Epithelial cell of esophagus (primary cell): Measurements from ENCODE around the gene ADK.
A peak's percentile ranks its signal among the peaks of the same experiment; 100 is the strongest.

Experiments used
- DNase-seq: peaks from one replicate; pipeline ENCODE4 v3.0.0; 2010; ENCODE audit warnings: low read depth
- H3K4me3 ChIP-seq: 2 replicates; pipeline ENCODE4 v1.5.1; 2011; ENCODE audit warnings: mild to moderate bottlenecking, low read length, control low read depth
- TF ChIP-seq, protein P1 (sequence below): IDR thresholded peaks from 2 replicates; pipeline ENCODE4 v1.5.1; 2011; ENCODE audit warnings: low read depth, mild to moderate bottlenecking, low read length, control low read depth, inconsistent platforms; ENCODE audit not compliant: insufficient read depth; ENCODE audit errors: missing control alignments

Gene ADK

DNA sequence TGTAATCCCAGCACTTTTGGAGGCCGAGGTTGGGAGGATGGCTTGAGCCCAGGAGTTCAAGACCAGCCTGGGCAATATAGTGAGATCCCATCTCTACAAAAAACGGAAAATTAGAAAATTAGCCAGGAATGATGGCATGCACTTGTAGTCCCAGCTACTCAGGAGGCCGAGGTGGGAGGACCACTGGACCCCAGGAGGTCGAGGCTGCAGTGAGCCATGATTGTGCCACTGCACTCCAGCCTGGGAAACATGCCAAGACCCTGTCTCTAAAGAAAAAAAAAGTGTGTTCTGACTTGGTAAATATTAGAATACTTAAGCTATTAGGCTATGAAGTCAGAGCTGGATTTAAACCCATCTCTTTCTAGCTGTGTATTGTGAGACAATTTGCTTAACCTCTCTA, 594.4 kb downstream of the ADK start:
- TF ChIP-seq, protein P1, sequence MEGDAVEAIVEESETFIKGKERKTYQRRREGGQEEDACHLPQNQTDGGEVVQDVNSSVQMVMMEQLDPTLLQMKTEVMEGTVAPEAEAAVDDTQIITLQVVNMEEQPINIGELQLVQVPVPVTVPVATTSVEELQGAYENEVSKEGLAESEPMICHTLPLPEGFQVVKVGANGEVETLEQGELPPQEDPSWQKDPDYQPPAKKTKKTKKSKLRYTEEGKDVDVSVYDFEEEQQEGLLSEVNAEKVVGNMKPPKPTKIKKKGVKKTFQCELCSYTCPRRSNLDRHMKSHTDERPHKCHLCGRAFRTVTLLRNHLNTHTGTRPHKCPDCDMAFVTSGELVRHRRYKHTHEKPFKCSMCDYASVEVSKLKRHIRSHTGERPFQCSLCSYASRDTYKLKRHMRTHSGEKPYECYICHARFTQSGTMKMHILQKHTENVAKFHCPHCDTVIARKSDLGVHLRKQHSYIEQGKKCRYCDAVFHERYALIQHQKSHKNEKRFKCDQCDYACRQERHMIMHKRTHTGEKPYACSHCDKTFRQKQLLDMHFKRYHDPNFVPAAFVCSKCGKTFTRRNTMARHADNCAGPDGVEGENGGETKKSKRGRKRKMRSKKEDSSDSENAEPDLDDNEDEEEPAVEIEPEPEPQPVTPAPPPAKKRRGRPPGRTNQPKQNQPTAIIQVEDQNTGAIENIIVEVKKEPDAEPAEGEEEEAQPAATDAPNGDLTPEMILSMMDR, result no peak

DNA sequence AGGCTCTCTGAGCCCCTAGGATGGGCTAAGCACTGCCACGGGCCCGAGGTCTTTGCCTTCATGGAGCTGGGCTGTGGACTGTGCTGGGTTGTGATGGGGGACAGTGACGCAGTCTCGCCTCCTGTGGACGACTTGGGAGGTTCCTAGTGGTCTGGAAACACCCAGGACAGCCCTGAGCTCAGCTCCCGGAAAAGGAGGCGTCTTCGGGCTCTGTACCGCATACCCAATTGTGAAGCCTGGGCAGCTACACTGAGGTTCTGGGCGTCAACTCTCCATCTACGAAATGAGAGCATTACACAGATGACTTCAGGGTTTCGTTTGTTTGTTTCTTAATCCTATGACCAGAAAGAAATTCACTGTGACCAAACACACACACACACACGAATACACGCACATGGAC, 595.8 kb downstream of the ADK start:
- DNase-seq, result no peak
- TF ChIP-seq, protein P1, result no peak
- H3K4me3 ChIP-seq, result no peak overlapping the region

More for the DNA sequence above, 594.4 kb downstream of the ADK start:
- no peak for DNase-seq
- no peak overlapping the region for H3K4me3 ChIP-seq

DNA sequence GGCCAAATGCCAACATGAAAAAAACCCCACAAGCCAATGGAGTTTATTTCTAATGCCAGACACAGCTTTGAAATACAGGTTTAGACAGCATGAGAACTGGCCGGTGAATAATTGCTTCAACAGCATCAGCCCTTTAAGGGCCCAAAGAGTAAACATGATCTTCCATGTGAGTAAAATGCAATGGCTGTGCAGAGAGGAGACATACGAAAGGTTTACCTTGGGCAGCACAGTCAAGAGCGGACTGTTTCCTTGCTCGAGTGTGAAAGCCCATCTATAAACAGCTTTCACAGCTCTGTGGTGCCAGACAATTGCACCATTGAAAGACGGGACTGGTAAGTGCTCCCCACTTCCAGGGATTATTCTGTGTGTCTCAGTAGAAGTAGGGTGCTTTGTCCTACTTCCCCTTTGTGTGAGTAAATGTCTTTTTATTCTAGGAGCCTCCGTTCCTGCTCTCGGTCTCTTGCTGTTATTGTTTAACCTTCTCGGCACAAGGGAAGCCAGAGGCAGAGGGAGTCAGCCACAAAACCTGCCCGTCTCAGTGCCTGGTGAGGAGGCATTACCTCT, 597.5 kb downstream of the ADK start:
- DNase-seq, result no peak
- no peak overlapping the region for H3K4me3 ChIP-seq
- TF ChIP-seq, protein P1, result no peak

DNA sequence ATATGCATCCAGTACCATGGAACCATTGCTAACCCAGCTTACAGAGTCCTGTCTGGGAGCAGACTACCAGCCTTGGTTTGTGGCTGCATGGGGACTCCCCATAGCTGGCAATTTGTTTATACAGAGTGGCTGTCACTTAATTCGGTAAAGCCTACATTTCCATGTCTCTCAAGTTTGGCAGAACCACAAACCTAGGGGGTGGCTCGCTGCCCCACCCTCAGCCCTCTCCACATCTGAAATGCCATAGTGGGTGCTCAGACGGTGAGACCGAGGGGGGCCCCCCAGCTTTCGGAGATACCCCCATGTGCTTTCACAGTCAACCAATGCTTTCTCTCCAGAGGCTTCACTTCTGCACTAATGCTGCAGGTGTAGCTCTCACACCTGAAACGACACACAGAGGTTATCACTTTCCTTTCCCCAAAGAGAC, 599.8 kb downstream of the ADK start:
- TF ChIP-seq, protein P1, result peak; percentile 12
- DNase-seq, result no peak
- no peak overlapping the region for H3K4me3 ChIP-seq

DNA sequence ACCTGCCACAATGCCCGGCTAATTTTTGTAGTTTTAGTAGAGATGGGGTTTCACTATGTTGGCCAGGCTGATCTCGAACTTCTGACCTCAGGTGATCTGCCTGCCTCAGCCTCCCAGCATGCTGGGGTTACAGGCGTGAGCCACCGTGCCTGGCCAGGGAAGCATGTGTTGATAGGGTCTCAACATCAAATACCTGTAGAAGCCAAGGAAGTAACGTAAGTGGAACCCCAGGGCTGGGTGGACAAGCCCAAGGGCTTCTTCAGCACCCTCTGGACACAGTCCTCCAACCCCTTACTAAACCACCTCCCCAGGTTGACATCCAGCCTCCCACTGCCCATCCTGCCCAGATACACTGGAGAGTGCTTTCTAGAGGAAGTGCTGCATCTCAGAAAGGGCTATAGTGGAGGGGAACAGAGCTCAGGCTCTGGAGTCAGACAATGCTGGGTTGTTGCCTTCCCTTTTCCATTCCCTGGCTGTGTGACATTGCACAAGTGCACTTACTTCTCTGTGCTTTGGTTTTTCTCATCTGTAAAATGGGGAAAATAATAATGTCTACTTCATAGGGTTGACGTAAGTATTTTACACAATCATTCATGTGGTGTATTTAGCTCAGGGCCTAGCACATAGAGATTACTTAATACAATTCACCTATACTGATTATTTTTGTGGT, 601.5 kb downstream of the ADK start:
- TF ChIP-seq, protein P1, result no peak
- DNase-seq, result no peak
- H3K4me3 ChIP-seq, result no peak overlapping the region

DNA sequence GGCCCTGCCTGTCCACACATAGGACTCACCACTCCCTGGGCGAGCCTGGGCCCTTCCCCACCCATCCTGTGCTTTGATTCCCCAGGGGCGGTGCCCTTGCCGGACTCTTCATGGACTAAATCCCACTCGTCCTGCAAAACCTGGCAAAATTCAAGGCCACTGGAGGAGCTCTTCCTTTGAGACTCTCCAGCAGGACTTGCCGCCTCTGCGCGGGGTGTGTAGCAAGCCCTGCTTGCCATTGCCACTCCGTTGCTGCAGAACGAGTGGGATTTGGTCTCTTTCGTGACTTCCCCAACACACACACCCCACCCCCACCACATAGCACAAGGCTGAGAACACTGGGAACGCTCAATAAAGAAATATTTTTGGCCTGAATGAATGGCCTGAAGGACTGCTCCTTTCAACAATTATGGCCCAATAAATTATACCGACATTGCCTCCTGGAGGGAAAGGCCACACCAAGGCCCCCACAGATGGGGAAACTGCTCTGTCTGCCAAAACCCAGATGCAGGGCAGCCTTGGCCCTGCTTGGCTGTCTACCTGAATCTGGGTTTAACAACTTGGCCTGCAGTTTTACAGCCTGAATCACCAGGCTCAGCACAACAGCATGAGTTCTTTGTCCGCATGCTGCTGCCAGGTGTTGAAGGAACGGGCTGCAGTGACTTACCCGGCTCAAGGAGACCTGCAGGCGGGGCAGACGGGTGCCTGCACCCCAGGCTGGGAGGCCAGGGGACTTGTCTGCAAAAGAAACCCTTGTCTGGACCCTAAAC, 602.6 kb downstream of the ADK start:
- no peak overlapping the region for H3K4me3 ChIP-seq
- DNase-seq, result no peak
- TF ChIP-seq, protein P1, result no peak
